SJCRH30 (cell line): Measurements from ENCODE around the gene RNASE7. TPM values are rescaled to one million over a fixed set of nuclear protein-coding genes. Genes with fewer than 3 reads are reported as not detected.

Experiments
- DNase-seq, 2 experiments: peaks; one replicate each; pipeline ENCODE4 v3.0.0-alpha.2; 2015 to 2020
- H3K27ac ChIP-seq: fragments of 250-450 bp; sonication (Bioruptor Pico); 2 replicates; pipeline ENCODE4 v1.5.1; 2020; ENCODE audit warnings: mild to moderate bottlenecking, moderate library complexity
- H3K27me3 ChIP-seq: fragments of 250-450 bp; sonication (Bioruptor Pico); 2 replicates; pipeline ENCODE4 v1.5.1; 2020; ENCODE audit warnings: mild to moderate bottlenecking, moderate library complexity
- H3K36me3 ChIP-seq: fragments of 250-450 bp; sonication (Bioruptor Pico); 2 replicates; pipeline ENCODE4 v1.5.1; 2020; ENCODE audit warnings: mild to moderate bottlenecking, moderate library complexity
- H3K4me1 ChIP-seq: fragments of 250-450 bp; sonication (Bioruptor Pico); 2 replicates; pipeline ENCODE4 v1.5.1; 2020; ENCODE audit warnings: mild to moderate bottlenecking, moderate library complexity
- H3K4me3 ChIP-seq: fragments of 250-450 bp; sonication (Bioruptor Pico); 2 replicates; pipeline ENCODE4 v1.5.1; 2020; ENCODE audit warnings: mild to moderate bottlenecking, moderate library complexity
- H3K9me3 ChIP-seq: fragments of 250-450 bp; sonication (Bioruptor Pico); replicated peaks from 2 replicates; pipeline ENCODE4 v1.5.1; 2020; ENCODE audit warnings: mild to moderate bottlenecking, moderate library complexity
- total RNA-seq: library from RNA; depleted of rRNA; stranded (reverse); fragments of >200 nt; shearing (Covaris generic); gene quantifications from 2 replicates; pipeline ENCODE4 v1.2.3, GENCODE V29; 2014

RNASE7 gene
- total RNA-seq, 1 experiment from 2014 or later = not detected

- Histone ChIP-seq H3K4me3 (no peak overlapping the region), H3K27ac (no peak overlapping the region), H3K4me1 (no peaks in the 10 kb centered on the region; the same call in 1 of the 2 replicates), H3K9me3 (no peaks in the 10 kb centered on the region), H3K27me3 (0 out of 2 replicates have a peak, but pooled peaks cover 8% of the 10 kb centered on the region), H3K36me3 (no peaks in the 10 kb centered on the region)
- DNase-seq = no peak
These were observed 18.6 kb downstream of the RNASE7 start for GRCh38 chr14:21060614-21061346.

- H3K27me3 ChIP-seq = 0 out of 2 replicates have a peak, but pooled peaks cover 8% of the 10 kb centered on the region
- no peak overlapping the region for H3K4me3 ChIP-seq
- no peak overlapping the region for H3K27ac ChIP-seq
- H3K4me1 ChIP-seq = no peaks in the 10 kb centered on the region; the same call in 1 of the 2 replicates
- DNase-seq = no peak
- H3K9me3 ChIP-seq = no peaks in the 10 kb centered on the region
- no peaks in the 10 kb centered on the region for H3K36me3 ChIP-seq
These were observed 19.1 kb downstream of the RNASE7 start for GRCh38 chr14:21061347-21061668.

GRCh38 chr14:21063479-21063878, 21.3 kb downstream of the RNASE7 start:
- Histone ChIP-seq H3K27ac (no peak overlapping the region), H3K9me3 (no peaks in the 10 kb centered on the region), H3K27me3 (0 out of 2 replicates have a peak, but pooled peaks cover 8% of the 10 kb centered on the region), H3K4me1 (no peaks in the 10 kb centered on the region; the same call in 1 of the 2 replicates), H3K36me3 (no peaks in the 10 kb centered on the region), H3K4me3 (no peak overlapping the region)
- peak in 1 of 2 experiments; percentile 18 for DNase-seq

GRCh38 chr14:21066882-21067502, 24.8 kb downstream of the RNASE7 start:
- Histone ChIP-seq H3K27me3 (0 out of 2 replicates have a peak, but pooled peaks cover 4% of the 10 kb centered on the region), H3K36me3 (no peaks in the 10 kb centered on the region), H3K27ac (no peak overlapping the region), H3K9me3 (no peaks in the 10 kb centered on the region), H3K4me3 (no peak overlapping the region), H3K4me1 (peaks cover 3% of the 10 kb centered on the region)
- no peak for DNase-seq

- DNase-seq = peak; percentile 65 to 81
- peak overlapping the region; percentile 85 for H3K4me3 ChIP-seq
- peaks cover 8% of the 10 kb centered on the region; the same call in 1 of the 2 replicates for H3K36me3 ChIP-seq
- peaks cover 5% of the 10 kb centered on the region for H3K4me1 ChIP-seq
- H3K27ac ChIP-seq = peak overlapping the region; percentile 93
- no peaks in the 10 kb centered on the region for H3K9me3 ChIP-seq
- H3K27me3 ChIP-seq = no peaks in the 10 kb centered on the region
These were observed 26.6 kb downstream of the RNASE7 start for GRCh38 chr14:21068521-21069387.

GRCh38 chr14:21069388-21070082, 27.4 kb downstream of the RNASE7 start:
- H3K27me3 ChIP-seq = no peaks in the 10 kb centered on the region
- DNase-seq = peak; percentile 75 to 76

GRCh38 chr14:21070083-21070609, 28.0 kb downstream of the RNASE7 start, which contains the start of gene ARHGEF40:
Gene ARHGEF40, plus strand, starts transcription at chr14:21070304. Its CDS starts 93 bp downstream, at chr14:21070397.
- peaks cover 15% of the 10 kb centered on the region for H3K36me3 ChIP-seq
- peak within 1 kb of the TSS; percentile 93 for H3K27ac ChIP-seq
- peaks cover 5% of the 10 kb centered on the region; the same call in 1 of the 2 replicates for H3K4me1 ChIP-seq
- peak within 1 kb of the TSS; percentile 85 for H3K4me3 ChIP-seq
- no peaks in the 10 kb centered on the region for H3K9me3 ChIP-seq
- H3K27me3 ChIP-seq = no peaks in the 10 kb centered on the region
- peak; percentile 53 to 70 for DNase-seq

More at GRCh38 chr14:21069388-21070082, 27.4 kb downstream of the RNASE7 start:
- peak overlapping the region; percentile 85 for H3K4me3 ChIP-seq
- no peaks in the 10 kb centered on the region for H3K9me3 ChIP-seq
- peaks cover 5% of the 10 kb centered on the region; the same call in 1 of the 2 replicates for H3K4me1 ChIP-seq
- H3K27ac ChIP-seq = peak overlapping the region; percentile 93
- H3K36me3 ChIP-seq = peaks cover 11% of the 10 kb centered on the region; the same call in 1 of the 2 replicates

- Histone ChIP-seq H3K4me1 (peaks cover 5% of the 10 kb centered on the region; the same call in 1 of the 2 replicates), H3K4me3 (peak overlapping the region; percentile 85), H3K9me3 (no peaks in the 10 kb centered on the region), H3K27me3 (no peaks in the 10 kb centered on the region), H3K27ac (peak overlapping the region; percentile 93), H3K36me3 (peaks cover 20% of the 10 kb centered on the region)
- DNase-seq = peak; percentile 60 to 65
These were observed 28.6 kb downstream of the RNASE7 start for GRCh38 chr14:21070610-21071224.

- Histone ChIP-seq H3K9me3 (no peaks in the 10 kb centered on the region), H3K4me3 (peak overlapping the region; percentile 85), H3K27me3 (no peaks in the 10 kb centered on the region), H3K27ac (peak overlapping the region; percentile 93), H3K4me1 (peaks cover 5% of the 10 kb centered on the region; the same call in 1 of the 2 replicates), H3K36me3 (peaks cover 26% of the 10 kb centered on the region)
- peak; percentile 93 to 94 for DNase-seq
These were observed 29.3 kb downstream of the RNASE7 start for GRCh38 chr14:21071225-21072030.

GRCh38 chr14:21072031-21072473, 29.9 kb downstream of the RNASE7 start:
- H3K9me3 ChIP-seq = no peaks in the 10 kb centered on the region
- DNase-seq = peak in 1 of 2 experiments; percentile 33
- H3K27ac ChIP-seq = peak overlapping the region; percentile 93
- H3K36me3 ChIP-seq = peaks cover 31% of the 10 kb centered on the region
- peak overlapping the region; percentile 85 for H3K4me3 ChIP-seq
- H3K27me3 ChIP-seq = no peaks in the 10 kb centered on the region
- peaks cover 5% of the 10 kb centered on the region; the same call in 1 of the 2 replicates for H3K4me1 ChIP-seq

- Histone ChIP-seq H3K36me3 (peaks cover 38% of the 10 kb centered on the region), H3K27ac (no peak overlapping the region), H3K9me3 (no peaks in the 10 kb centered on the region), H3K4me3 (no peak overlapping the region), H3K4me1 (peaks cover 5% of the 10 kb centered on the region; the same call in 1 of the 2 replicates), H3K27me3 (no peaks in the 10 kb centered on the region)
- DNase-seq = no peak
These were observed 30.7 kb downstream of the RNASE7 start for GRCh38 chr14:21072781-21073339.

- Histone ChIP-seq H3K4me3 (no peak overlapping the region), H3K4me1 (peaks cover 5% of the 10 kb centered on the region; the same call in 1 of the 2 replicates), H3K27me3 (no peaks in the 10 kb centered on the region), H3K27ac (no peak overlapping the region), H3K9me3 (no peaks in the 10 kb centered on the region), H3K36me3 (peaks cover 42% of the 10 kb centered on the region)
- no peak for DNase-seq
These were observed 31.8 kb downstream of the RNASE7 start for GRCh38 chr14:21073921-21074320.
